UCSD-AML1 (cell line): ENCODE results near the gene SLC25A41.

Experiments used
- DNase-seq: peaks from one replicate; lab custom pipeline; 2025; ENCODE audit not compliant: unreplicated experiment; lab: John Stamatoyannopoulos, UW

SLC25A41 gene

DNA sequence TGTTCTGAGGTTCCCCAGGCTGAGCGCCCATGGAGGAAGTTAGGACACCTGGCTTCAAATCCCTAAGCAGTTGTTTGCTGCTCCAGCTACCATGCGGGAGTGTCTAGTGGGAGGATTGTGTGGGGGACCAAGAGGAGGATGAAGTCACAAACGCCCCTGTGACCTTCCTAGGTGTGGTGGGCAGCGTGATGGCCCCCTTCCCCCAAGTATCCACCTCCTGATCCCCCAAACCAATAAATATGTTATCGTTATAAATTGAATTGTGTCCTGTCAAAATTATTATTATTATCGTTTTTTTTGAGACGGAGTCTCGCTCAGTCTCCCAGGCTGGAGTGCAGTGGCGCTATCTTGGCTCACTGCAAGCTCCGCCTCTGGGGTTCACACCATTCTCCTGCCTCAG lies at the start of gene SLC25A41:
TSS of gene SLC25A41 (minus strand) at position 101 of the 400 bp plus-strand sequence. CDS start at position 31, 70 bp downstream.
- DNase-seq = no peak

DNA sequence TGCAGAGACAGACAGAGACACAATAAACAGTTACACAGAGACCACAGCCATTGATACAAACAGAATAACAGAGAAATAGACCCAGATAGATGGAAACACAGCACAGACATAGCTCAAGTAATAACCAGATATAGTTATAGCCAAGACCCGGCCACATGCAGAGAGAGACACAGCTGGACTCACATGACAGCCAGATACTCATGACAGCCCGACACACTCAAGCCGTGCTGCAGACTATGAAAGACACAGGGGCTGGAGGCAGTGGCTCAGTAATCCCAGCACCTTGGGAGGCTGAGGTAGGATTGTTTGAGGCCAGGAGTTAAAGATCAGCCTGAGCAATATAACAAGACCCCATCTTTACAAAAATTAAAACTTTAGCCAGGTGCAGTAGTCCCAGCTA lies 49.7 kb upstream of the SLC25A41 start:
- no peak for DNase-seq

DNA sequence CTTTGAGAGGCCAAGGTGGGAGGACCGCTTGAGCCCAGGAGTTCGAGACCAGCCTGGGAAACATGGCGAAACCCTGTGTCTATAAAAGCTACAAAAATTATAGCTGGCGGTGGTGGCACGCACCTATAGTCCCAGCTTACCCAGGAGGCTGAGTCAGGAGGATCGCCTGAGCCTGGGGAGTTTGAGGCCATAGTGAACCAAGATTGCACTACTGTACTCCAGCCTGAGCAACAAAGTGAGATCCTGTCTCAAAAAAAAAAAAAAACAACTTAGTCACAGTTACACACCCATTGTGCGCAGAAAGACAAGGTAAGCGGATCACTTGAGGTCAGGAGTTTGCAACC lies 48.8 kb upstream of the SLC25A41 start:
- DNase-seq = no peak

DNA sequence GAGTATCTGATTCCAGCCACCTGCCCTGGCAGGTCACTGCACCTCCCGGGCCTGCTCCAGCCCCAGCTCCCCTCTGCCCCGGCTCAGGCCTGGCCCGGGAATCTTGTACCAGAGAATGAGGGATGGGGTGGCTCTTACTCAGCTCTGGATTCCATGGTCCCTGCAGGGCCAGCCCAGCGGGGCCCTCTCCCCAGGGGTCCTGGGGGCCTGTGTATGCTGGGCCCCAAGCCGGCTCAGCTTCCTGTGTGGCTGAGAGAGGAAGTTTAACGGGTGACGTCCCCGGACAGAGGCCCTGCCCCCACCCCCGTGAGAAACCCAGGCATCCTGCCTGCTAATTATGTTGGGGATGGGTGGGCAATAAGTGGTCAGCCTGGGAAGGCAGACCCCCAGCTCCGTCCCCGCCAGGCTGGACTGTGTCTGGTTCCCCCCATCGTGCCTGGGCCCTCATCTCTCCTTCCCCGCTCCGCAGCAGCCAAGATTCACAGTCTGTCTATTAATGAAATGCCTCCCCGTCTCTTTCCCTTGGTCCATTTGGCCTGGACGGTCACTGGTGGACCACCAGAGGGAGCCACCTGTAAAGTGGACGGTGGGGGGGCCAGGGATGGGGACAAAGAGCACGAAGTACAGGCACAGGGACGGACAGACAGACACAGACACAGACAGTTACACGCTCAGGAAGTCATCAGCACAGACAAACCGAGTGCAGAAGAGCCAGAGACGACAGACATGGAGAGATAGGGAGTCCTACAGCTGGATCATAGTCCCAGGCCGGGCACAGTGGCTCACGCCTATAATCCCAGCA lies 48.2 kb upstream of the SLC25A41 start, which contains the start of gene DENND1C:
TSS of gene DENND1C (minus strand) at position 247 of the 802 bp plus-strand sequence. CDS start at position 155, 92 bp downstream.
- DNase-seq = peak; percentile 73

DNA sequence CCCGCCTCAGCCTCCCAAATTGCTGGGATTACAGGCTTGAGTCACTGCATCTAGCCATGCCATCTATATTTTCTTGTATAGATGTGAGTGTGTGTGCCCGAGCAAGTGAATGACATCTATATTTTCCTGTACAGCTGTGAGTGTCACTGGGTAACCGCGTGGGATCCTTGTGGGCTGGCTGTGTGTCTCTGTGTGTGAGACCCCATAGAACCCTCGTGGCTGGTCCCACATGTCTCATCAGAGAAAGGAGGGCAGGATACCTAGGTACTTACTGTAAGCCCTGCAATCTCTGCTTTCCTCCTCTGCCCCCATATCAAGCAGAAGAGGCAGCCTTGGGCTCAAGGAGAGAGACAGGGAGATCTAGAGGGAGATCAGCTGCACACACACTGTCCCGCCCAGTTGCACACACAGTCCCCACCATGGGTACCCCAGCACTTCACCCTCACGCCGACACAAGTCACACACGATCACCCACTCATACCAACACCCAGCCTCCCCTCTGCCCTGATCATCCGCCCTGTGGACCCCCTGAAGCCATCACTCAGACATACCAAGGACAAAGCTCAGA lies 47.4 kb upstream of the SLC25A41 start:
- no peak for DNase-seq

DNA sequence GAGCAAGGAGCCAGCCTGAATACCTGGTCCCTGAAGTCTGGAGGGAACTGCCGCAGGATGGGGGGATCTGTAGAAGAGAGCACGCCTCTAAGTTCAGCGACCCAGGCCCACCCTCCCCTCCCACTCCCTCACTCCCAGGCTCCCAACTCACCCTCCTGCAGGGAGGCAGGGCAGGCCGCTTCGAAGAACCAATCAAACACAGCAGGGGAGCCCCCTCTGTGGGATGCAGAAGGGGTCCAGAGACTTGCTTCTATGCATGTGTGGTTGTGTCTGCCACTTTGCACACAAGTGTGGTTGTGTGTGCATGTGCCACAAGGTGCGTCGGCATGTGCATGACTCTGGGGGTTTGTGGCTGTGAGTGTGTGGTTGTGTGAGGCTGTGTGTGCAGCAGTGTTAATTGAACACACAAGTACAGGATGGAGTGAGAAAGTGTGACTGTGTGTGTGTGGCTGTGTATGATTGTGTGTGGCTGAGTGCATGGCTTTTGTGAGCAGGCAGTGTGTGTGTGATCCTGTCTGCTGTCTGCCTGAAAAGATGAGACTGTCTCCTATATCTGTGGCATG lies 46.4 kb upstream of the SLC25A41 start:
- DNase-seq = no peak

DNA sequence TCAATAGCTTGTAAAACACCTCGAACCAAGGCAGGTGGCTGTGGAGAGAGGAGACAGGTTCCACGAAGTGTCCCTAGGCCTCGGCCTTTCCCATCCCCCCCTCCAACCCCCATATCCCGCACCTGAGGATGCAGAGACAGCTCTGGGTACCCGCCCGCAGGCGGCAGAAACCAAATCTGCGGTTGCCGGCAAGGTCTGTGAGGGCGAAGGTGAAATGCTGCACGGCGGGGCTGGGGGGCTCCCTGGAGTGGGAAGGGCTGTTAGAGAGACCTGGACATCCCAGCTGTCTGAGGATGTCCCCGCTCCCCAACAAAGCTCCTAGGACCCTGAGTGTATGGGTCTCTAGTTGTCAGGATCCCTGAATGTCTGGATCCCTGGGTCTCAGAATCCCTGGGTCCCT lies 45.3 kb upstream of the SLC25A41 start:
- DNase-seq = no peak

DNA sequence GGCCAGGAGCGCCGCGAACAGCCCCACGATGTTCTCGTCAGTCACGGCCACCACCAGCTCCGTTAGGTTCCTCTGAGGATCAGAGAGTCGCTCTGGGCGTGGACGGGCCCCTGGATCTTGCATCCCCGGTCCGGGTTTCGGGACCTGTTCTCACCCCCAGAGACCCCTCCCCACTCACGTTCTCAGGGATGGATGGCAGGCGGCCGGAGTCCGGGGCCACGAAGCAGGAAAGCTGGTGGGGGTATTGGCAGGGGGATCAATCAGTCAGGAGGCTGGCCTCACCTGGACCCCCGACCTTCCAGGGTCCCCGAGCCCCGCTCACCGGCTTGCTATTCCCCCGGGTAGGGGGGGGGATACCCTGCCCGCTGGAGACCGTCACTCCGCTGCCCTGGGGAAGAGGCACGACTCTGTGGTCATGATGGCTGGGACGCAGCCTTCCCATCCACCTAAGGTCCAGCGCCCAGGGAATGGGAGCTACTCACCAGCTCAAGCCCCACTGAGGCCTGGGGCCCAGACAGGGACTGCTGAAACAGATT lies 43.4 kb upstream of the SLC25A41 start:
- DNase-seq = no peak

DNA sequence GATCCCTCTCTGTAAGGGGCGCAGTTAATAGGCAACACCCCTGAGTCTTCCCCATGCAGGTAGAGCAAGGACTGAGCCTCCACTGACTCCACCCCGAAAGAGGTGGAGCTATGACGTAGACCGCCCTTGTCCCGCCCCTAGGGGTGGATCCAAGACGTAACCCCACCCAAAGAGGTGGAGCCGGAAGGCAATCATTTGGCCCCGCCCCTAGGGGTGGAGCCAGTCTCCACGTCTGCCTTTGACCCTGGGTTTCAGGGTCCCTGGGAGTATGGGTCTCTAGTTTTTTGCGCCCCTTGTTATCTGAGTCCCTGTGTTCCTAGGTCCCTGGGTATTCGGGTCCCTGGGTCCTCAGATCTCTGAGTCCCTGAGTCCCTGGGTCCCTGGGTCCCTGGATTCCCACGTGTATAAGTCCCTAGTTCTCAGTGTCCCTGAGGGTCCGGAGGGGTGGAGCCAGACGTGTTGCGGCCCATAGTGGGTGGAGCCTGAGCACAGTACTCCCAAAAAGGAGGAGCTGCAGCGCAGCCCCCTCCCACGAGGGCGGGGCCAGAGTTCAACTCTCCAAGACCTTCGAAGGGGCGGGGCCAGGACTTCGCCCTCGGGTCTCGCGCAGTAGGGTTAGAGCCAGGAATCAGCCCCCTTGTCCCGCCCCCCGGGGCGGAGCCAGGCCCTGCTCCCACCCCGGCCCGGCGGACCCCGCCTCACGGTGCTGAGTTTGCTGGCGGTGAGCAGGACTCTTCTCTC lies 42.8 kb upstream of the SLC25A41 start:
- DNase-seq = no peak

DNA sequence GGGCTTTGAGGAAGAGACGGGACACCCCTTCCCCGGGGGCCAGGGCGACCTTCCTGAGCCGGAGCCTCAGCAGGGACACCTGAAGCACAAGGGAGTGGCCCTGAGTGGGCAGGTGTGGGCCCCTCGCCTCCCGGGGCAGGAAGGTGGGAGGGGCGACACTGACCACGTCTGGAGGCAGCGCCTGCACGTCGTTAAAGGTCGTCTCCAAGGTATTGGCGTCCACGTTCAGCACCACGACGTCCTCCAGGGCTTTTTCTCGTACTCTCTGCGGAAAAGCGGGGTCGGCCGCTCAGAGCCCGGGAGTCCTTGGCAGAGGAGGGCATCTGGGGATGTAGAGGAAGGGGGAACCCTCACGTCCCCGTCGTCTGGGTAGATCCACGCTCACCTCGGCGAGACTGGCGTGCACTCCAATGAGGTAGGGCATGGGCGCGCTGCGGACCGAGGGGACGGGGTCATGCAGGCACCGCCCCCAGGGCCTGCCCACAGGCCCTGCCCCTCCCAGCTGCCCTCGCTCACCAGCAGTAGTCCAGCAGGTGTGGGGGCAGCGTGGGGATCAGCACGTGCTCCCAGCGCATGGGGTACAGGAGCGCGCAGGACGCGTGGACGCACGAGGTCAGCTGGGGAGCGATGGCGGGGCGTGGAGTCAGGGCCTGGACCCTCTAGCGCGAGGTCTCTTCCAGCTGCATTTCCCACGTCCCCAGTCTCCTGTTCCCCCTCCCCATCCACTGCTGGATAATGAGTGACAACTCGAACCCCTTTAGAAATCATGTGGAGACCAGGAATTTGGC lies 42.0 kb upstream of the SLC25A41 start:
- no peak for DNase-seq

DNA sequence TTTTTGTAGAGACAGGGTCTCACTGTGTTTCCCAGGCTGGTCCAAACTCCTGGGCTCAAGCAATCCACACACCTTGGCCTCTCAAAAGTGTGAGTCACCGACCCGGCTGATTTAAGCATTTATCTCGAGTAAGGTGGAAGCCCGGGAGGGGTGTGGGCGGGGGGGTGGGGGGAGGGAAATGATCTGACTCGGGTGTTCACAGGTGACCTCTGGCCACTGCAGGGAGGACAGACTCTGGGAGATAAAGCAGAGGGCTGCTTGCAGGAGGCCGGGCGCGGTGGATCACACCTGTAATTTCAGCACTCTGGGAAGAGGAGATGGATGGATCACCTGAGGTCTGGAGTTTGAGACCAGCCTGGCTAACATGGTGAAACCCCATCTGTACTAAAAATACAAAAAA lies 40.1 kb upstream of the SLC25A41 start:
- DNase-seq = no peak

DNA sequence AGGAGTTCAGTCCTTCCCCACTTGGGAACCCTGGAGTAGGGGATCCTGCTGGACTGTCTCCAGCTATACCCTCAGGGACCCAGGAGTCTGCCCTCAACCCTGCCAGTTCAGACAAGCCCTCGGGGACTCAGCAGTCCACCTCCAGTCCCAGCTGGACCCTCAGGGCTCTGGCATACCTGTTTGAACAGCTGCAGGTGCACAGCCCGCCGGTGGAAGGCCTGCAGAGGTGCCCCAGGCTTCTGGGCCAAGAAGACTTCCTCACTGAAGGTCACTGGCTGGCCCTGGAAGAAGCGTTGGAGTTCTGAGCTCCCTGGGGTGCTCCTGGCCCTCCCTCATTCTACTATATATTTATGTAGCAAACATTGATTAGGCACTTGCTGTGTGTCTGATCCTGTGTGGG lies 39.1 kb upstream of the SLC25A41 start:
- no peak for DNase-seq

DNA sequence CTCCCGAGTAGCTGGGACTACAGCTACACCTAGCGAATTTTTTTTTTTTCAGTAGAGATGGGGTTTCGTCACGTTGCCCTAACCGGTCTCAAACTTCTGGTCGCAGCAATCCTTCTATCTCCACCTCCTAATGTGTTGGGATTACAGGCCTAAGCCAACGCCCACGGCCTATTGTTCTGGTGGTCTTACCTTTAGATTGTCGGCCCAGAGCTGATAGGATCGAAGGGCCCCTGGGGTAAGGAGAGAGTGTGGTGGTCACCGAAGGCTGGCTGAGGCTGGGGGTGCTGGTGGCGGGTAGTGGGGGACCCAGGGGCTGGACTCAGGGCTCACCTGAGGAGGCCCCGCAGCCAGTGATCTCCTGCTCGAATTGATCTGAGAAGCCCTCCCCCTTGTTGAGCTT lies 37.5 kb upstream of the SLC25A41 start:
- DNase-seq = no peak

DNA sequence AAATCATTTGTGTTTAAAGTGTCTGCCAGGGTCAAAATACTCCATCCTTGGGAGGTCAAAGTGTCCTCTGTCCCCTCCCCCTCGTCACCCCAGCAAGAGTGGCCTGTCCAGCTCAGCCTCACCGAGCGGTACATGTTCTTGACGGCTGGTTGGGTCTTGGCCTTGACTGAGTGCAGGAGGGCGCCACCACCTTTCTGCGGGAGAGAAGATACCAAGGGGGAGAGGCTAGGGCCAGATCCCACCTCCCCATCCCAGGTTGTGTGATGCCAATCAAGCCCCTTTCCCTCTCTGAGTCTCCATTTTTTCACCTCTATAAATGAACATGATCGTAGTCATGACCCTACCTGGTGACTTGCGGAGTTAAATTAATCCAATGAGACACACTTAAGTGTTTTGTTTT lies 36.6 kb upstream of the SLC25A41 start:
- no peak for DNase-seq

DNA sequence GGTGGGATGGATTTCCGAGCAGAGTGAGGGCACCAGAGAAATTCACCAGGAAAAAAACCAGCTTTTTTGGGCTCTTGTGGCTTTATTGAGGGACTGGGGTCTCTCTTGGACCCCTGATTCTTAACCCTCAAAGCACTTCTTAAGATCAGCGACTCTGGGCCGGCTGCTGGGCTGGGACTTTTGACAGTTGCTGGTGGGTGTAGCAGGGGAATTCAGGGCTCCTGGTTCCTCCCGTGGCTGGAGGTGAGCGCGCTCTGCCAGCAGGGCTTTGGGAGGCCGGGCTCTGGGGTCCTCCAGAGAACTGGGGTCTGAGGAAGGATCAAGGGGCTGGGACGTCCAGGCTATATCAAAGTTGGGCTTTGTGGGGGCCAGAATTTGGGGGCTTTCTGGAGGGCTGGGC lies 33.8 kb upstream of the SLC25A41 start:
- DNase-seq = no peak

DNA sequence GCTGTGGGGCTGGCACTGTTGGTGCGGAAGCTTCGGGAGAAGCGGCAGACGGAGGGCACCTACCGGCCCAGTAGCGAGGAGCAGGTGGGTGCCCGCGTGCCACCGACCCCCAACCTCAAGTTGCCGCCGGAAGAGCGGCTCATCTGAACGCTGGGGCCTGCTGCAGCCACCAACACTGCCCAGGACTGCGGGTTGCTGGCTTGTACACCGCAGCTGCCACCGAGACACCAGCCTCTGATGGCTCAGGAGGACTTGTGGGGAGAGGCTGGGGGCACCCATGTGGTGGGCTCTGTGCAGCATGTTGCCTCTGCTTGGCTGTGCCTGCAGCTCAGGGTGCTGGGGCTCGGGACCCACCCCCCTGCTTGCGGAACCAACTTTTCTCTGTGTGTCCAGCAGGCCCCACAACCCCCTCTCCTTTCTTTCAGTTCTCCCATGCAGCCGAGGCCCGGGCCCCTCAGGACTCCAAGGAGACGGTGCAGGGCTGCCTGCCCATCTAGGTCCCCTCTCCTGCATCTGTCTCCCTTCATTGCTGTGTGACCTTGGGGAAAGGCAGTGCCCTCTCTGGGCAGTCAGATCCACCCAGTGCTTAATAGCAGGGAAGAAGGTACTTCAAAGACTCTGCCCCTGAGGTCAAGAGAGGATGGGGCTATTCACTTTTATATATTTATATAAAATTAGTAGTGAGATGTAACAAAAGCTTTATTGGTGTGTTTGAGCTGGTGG lies 33.1 kb upstream of the SLC25A41 start:
- no peak for DNase-seq

DNA sequence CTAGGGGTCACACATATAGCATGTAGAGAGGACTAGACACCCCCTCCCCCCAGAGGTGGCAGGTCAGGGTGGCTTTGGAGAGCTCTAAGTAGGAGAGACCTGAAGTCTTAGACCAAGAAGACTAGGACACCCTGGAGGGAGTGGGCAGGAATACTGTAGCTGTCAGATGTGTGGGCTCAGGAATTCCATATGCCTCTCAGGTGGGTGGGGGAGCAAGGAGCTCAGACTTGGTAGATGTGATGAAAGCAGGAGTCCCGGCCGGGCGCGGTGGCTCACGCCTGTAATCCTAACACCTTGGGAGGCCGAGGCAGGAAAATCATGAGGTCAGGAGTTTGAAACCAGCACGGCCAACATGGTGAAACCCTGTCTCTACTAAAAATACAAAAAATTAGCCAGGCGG lies 32.1 kb upstream of the SLC25A41 start:
- no peak for DNase-seq

DNA sequence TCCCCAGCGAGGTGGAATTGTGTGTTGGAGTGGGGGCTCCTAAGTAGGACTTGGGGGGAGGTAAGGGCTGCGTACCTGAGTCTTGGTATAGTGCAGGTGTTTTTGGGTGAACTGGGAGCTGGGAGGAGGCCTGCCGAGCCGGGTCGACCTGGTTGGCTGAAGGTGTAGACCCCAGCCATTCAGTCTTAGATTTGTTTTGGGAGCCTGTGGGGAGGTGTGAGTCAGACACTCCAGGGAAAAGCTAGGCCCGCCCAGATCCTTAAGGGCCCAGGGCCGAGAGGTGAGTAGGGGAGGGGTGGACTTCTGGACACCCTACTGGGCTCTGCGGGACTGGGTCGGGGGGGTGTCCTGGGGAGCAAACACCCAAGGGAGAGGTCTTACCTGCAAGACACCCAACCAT lies 31.4 kb upstream of the SLC25A41 start:
- no peak for DNase-seq

DNA sequence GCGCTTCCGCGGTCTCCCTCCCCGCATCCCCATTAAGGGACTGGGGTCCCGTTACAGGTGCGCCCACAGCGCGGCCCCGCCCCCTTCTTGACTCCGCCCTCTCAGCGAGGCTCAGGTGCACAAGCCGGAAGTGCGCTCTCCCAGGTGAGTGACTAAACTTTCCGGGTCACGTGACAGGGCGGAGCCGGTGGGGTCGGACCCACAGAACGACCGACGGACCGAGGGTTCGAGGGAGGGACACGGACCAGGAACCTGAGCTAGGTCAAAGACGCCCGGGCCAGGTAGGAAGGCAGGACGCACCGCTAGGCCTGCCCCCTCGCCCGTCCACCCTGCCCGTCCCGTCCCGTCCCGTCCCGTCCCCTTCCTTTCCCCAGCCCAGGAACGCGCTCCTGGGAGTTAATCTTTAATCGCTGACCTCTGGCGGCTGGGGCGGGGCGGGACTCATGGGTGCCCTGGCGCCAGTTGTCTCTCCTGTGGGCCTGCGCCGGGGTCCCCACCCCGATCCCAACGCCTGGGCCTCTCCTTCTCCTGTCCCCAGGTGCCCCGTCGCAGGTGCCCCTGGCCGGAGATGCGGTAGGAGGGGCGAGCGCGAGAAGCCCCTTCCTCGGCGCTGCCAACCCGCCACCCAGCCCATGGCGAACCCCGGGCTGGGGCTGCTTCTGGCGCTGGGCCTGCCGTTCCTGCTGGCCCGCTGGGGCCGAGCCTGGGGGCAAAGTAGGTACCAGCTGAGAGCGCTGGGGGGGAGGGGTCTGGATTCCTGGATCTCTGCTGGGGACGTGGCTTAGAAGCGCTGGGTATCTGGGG lies 30.7 kb upstream of the SLC25A41 start, which contains the start of gene CRB3:
TSS of gene CRB3 (plus strand) at position 202 of the 804 bp plus-strand sequence. CDS start at position 633, 431 bp downstream.
- DNase-seq = no peak
